Stromal cell of bone marrow (primary cell): Measurements from ENCODE around the gene PLA2G2D.
A peak's percentile ranks its signal among the peaks of the same experiment; 100 is the strongest.

ENCODE experiments used
- DNase-seq: peaks from one replicate; pipeline ENCODE4 v3.0.0-alpha.2; 2012; ENCODE audit warnings: low read depth

Gene PLA2G2D

GRCh38 chr1:20114021-20114648 is 5.2 kb downstream of the PLA2G2D start:
- no peak for DNase-seq

GRCh38 chr1:20112279-20113000 is 6.9 kb downstream of the PLA2G2D start:
- no peak for DNase-seq

DNA sequence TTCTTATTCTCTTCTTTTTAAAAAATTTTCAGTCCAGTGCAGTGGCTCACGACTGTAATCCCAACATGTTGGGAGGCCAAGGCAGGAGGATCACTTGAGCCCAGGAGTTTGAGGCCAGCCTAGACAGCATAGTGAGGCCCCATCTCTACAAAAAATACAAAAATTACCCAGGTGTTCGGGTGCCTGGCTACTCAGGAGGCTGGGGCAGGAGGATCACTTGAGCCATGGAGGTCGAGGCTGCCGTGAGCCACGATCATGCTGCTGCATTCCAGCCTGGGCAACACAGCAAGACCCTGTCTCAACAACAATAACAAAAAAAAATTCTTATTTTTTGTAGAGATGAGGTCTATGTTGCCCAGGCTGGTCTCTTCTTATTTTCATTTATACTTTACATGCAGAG is 7.9 kb downstream of the PLA2G2D start:
- no peak for DNase-seq

GRCh38 chr1:20110679-20111078 is 8.7 kb downstream of the PLA2G2D start:
- DNase-seq = peak; percentile 56

DNA sequence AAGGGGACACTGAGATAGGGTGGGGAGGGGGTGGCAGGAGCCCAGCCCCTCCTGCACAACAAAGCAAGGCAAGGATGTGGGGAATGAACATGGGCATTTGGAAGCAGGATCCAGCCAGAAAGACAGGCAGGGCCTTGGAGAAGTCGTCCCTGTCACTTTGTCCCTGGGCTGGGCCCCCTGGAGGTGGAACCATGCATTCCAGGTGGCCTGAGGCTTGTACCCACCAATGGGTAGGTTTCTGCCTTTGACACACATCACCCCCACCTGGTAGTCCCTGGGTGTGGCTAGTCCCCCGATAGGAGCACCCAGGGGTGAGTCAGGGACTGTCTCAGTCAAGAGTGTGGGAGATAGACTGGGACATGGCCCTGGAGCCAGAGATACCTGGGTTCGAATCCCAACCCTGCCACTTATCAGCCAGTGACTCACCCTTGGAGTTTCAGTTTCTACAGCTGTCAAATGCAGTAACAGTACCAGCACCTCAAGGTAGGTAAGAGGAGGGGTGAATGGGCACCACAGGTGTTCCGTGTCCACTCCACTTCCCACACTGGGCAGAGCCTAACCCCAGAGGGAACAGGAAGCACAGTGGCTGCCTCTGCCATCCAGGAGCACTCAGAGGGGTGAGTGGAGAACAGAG is 10.0 kb downstream of the PLA2G2D start:
- no peak for DNase-seq

DNA sequence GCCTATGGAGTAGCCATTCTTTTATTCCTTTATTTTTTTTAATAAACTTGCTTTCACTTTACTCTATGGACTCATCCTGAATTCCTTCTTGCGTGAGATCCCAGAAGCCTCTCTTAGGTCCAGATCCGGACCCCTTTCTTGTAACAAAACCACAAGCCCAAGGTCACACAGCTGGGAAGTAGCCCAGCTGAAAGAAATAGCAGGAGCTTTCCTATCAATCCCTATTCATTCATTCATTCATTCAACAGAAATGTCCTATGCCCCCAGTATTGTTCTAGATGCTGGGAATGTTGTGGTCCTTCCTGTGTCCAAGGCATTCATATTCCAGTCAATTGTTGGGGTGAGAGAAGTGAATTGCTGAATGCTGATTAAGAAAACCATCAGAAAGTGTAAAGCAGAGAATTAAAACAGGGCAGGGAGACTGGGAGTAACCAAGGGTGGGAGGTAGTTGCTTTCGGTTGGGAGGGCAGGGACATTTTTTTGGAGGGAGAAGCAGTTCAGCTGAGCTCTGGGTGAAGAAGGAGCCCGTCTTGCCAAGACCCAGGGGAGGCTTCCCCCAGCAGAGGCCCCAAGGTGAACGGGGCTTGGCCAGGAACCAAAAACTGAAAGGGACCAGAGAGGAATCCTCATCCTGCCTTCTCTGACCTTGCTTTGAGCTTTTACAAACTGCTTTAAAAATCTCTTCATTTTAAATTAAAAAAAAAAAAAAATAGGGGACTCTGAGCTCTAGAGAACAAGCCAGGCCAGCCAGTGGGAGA is 10.8 kb downstream of the PLA2G2D start:
- DNase-seq = no peak

- DNase-seq = no peak
Observed at GRCh38 chr1:20107796-20108195, 11.5 kb downstream of the PLA2G2D start.

DNA sequence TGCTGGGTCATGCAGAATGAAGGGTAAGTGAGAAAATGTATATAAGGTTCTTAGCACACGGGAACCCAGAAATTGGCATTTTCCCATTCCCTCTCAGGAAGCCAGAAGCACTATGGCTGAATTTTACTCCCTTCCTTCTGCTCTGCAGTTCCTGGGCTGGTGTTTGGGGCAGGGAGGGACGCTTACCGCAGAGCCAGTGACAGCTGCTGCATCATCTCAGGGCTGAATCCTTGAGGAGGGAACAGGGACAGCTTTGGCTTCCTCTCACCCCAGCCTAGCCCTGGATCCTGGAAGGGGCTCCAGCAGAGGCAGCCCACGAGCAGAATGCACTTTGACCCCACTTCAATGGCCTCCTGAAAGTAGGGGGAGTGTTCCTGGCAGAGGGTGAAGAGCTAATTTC is 12.0 kb downstream of the PLA2G2D start:
- no peak for DNase-seq

DNA sequence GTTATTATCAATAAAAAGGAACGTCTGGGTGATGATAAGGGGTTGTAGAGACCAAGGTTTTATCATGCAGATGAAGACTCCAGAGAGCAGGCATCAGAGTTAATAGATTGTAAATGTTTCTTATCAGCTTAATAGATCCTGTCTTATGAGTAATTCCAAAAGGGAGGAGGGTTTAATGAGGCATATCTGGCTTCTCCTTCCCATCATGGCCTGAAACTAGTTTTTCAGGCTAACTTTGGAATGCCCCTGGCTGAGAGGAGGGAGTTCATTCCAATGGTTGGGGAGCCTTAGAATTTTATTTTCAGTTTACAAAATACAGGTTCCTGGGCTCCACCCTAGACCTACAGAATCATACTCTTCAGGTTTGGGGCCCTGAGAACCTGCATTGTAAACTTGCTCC is 13.5 kb downstream of the PLA2G2D start:
- no peak for DNase-seq

- peak; percentile 78 for DNase-seq
Observed at GRCh38 chr1:20102875-20103274, 16.5 kb downstream of the PLA2G2D start.

DNA sequence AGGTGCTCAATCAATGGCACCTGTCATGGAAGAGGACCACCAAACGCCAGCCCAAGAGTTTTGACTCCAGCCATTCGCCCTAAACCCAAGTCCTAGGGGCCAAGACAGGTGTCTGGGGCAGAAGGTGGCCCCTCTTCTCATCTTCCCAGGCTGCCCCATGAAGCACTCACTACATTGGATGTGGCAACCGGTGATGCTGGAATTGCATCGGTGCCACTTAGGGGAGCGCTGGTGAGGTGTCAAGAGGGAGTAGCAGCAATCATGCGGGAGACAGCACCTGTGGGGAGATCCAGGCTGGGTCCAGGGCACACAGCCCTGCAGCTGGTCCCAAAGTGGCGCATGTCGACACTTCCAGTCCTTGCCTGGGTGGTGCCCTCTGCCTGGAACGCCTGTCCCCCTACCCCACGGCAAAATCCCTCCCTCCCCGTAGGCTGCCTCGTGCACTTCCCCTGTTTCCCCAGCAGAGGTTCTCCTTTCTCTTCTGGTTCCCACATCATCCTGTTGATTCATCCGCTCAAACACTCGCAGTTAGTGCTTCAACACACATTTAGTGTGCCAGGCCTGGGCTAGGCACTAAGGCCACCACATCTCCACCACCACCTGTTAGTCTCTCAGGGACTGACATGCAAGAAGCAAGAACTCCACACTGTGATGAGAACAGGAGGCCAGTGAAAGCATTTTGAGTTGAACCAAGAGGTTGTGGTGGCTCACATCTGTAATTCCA is 18.5 kb downstream of the PLA2G2D start:
- peak; percentile 45 for DNase-seq

DNA sequence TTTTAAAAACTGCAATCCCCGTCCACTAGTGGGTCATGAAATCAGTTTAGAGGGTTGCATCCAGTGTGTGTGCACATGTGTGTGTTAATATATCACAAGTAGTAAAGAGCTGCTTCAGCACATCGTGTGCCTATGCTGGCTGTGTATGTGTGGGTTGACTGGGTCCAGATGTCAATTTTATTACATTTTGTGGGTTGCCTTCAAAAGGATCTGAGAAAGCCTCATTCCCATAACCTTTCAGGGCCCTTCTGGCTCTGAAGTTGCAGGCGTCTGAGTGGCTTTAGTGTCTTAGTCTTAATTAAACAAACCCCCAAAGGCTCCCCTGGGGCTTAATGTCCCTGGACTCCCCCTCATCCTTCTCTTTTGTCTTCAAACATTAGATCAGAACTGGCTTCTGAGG is 19.8 kb downstream of the PLA2G2D start:
- DNase-seq = no peak

DNA sequence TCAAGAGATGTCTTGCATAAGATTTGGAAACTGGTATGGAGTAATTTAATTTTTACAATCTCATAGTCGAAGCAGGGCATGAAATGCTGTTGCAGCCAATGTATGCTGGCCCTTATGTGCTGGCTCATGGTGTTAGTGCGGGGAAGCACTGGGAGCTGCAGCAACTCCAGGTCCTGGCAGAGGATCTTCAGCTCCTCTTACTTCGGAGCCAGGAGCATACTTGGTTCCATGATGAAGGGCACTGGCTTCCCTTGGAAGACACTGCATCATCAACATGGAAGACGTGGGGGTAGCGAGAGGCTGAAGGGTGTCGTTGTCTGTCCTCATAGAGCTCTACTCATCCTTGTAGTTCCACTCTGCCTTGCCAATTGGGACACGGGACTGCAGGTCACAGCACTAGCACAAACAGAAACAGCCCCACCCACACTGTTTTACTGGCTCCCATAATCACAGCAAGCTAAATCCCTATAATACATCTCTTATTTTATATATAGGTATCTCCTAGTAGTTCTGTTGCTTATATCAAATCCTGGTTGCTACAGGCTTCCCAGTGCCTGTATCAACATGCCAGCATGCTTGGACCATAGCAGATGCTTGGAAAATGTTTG is 22.4 kb downstream of the PLA2G2D start:
- DNase-seq = no peak

GRCh38 chr1:20095564-20096434 is 23.5 kb downstream of the PLA2G2D start:
- no peak for DNase-seq

- DNase-seq = peak; percentile 36
Observed at GRCh38 chr1:20093940-20094391, 25.4 kb downstream of the PLA2G2D start.

DNA sequence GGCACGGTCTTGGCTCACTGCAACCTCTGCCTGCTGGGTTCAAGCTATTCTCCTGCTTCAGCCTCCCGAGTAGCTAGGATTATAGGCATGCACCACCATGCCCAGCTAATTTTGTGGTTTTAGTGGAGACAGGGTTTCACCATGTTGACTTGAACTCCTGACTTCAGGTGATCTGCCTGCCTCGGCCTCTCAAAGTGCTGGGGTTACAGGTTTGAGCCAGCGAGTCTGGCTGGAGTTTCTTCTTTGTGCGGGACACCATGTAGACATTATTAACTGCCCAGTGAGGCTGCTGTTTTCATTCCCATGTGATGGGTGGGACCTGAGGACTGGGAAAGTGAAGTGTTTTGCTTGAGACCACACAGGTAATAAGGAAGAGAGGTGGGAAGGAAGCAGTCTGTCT is 26.0 kb downstream of the PLA2G2D start:
- no peak for DNase-seq

DNA sequence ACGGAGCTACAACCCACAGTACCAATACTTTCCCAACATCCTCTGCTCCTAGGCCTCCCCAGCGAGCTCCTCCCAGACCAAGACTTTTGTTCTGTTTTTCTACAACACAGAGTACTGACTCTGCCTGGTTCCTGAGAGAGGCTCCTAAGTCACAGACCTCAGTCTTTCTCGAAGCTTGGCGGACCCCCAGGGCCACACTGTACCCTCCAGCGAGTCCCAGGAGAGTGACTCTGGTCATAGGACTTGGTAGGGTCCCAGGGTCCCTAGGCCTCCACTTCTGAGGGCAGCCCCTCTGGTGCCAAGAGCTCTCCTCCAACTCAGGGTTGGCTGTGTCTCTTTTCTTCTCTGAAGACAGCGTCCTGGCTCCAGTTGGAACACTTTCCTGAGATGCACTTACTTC is 28.7 kb downstream of the PLA2G2D start:
- no peak for DNase-seq

GRCh38 chr1:20090119-20090518 is 29.2 kb downstream of the PLA2G2D start:
- no peak for DNase-seq

DNA sequence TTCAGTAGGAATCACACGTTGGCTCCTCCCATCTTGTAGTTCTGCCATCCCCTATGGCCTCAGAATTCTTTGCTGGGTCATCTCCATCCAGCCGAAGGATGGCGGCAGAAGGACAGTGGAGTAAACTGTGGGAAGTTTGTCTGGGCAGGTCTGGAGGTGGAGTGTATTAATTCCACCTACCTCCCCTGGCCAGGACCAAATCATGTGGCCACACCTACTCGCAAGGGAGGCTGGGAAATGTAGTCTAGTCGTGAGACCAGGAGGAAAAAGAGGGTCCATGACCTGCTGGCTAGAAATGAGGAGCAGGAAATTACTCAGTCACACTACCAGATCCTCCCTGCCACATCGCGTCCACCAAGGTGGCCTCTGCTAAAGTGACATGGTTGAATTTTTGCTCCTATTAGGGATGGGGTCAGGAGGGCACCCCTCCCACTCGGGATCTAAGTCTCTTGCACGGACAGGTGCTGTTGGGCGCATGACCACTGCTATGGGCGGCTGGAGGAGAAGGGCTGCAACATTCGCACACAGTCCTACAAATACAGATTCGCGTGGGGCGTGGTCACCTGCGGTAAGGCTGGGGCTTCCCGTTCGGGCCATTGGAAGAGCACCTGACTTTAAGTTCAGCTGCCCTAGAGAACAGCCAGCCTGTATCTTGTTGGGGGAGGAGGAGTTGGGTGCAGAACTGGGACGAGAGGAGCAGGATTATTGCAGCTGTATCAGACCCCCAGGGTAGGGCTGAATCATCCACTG is 29.8 kb downstream of the PLA2G2D start:
- no peak for DNase-seq

DNA sequence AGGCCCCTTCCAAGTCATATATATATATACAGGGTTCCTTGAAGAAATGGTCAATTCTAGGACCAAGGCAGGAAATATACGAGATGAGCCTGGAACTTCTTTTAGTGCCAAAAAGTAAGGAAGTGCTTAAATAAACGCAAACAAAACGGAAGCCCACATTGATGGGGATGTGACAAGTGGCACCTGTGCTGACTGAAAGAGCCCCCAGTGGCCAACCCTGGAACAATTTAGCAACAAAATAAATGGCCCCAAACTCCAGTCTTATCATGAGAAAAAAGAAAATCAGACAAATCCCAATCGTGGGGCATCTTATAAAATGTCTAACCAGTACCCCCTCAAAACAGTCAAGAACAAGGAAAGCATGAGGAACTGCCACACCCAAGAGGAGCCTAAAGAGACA is 31.7 kb downstream of the PLA2G2D start:
- no peak for DNase-seq
